Suprapubic skin (tissue), 3 donors: ENCODE data around the gene RCAN2.

Experiments
- POLR2A ChIP-seq, 2 donors: fragments of 450-650 bp; IDR thresholded peaks; one replicate each; pipeline ENCODE4 v1.6.1; 2017; ENCODE audit warnings: antibody characterized with exemption in 2 of 2, mild to moderate bottlenecking in 2 of 2, moderate library complexity in 2 of 2
- TF ChIP-seq, protein P1 (sequence below), 2 donors: fragments of 200-600 bp in 1 of 2; fragments of 450-650 bp in 1 of 2; sonication (generic) in 1 of 2; IDR thresholded peaks; one replicate each; pipeline ENCODE4 v1.5.1; 2016 to 2019; ENCODE audit warnings: antibody characterized with exemption in 2 of 2, mild to moderate bottlenecking in 1 of 2, moderate library complexity in 1 of 2

DNA sequence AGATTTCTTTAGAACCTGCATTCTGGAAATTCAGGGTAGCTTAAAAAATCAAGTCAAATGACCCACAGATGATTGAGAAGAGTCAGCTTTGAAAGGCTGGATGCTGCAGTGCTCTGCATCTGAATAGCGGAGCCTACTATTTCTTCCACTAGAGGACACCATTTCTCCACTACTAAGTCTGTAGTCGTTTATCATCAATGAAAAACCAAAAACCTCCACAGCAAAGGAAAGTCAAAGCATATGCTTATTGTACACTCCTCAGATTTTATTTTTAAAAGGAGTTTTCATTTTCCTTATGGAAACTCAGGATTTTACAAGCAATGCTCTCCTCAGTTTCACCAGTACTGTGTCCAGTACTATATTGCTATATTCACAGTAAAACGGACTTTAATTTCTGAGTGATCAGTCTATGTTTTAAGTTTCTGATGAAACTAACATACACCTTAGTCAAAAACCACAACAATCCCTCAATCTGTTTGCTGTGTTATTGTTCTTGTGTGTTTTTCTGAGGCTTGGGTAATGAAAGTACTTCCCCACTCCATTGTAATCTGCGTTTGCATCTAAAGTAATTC lies 269.9 kb downstream of the RCAN2 start:
- TF ChIP-seq, protein P1, sequence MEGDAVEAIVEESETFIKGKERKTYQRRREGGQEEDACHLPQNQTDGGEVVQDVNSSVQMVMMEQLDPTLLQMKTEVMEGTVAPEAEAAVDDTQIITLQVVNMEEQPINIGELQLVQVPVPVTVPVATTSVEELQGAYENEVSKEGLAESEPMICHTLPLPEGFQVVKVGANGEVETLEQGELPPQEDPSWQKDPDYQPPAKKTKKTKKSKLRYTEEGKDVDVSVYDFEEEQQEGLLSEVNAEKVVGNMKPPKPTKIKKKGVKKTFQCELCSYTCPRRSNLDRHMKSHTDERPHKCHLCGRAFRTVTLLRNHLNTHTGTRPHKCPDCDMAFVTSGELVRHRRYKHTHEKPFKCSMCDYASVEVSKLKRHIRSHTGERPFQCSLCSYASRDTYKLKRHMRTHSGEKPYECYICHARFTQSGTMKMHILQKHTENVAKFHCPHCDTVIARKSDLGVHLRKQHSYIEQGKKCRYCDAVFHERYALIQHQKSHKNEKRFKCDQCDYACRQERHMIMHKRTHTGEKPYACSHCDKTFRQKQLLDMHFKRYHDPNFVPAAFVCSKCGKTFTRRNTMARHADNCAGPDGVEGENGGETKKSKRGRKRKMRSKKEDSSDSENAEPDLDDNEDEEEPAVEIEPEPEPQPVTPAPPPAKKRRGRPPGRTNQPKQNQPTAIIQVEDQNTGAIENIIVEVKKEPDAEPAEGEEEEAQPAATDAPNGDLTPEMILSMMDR (IDR thresholded peaks at IDR 0.05) = peak; percentile 58 to 66
- TF ChIP-seq POLR2A (IDR thresholded peaks at IDR 0.05) = no peak
